ENCODE measurements around the gene OR4D11.

GRCh38 chr11:59459916-59460315 is 43.5 kb upstream of the OR4D11 start:
- TF ChIP-seq CTCF (IDR thresholded peaks at IDR 0.05) (no peak), POLR2A (IDR thresholded peaks at IDR 0.05) (no peak)

Measured in lower leg skin (tissue), 3 donors.